Measurements from ENCODE around the gene KCNQ1.

KCNQ1 gene

GRCh38 chr11:2883979-2884815, 439.4 kb downstream of the KCNQ1 start:
- DNase-seq, result no peak

GRCh38 chr11:2885017-2885677, 440.3 kb downstream of the KCNQ1 start:
- DNase-seq, result no peak

- DNase-seq, result peak; percentile 78
Observed at GRCh38 chr11:2885678-2886081, 440.9 kb downstream of the KCNQ1 start, which contains the start of gene CDKN1C. Gene CDKN1C (minus strand): TSS chr11:2885775. CDS start chr11:2885456, 319 bp downstream.

- DNase-seq, result no peak
Observed at GRCh38 chr11:2886191-2886894, 441.5 kb downstream of the KCNQ1 start.

- DNase-seq, result no peak
Observed at GRCh38 chr11:2886936-2887335, 442.1 kb downstream of the KCNQ1 start.

GRCh38 chr11:2887515-2888195, 442.8 kb downstream of the KCNQ1 start:
- DNase-seq, result no peak

GRCh38 chr11:2888266-2888968, 443.6 kb downstream of the KCNQ1 start:
- peak; percentile 91 for DNase-seq

- DNase-seq, result no peak
Observed at GRCh38 chr11:2889362-2890273, 444.8 kb downstream of the KCNQ1 start.

GRCh38 chr11:2890466-2891294, 445.9 kb downstream of the KCNQ1 start:
- no peak for DNase-seq

- no peak for DNase-seq
Observed at GRCh38 chr11:2891326-2892214, 446.8 kb downstream of the KCNQ1 start.

GRCh38 chr11:2892215-2892966, 447.6 kb downstream of the KCNQ1 start:
- DNase-seq, result peak; percentile 69

GRCh38 chr11:2892967-2893528, 448.2 kb downstream of the KCNQ1 start:
- no peak for DNase-seq

- DNase-seq, result no peak
Observed at GRCh38 chr11:2893935-2894334, 449.1 kb downstream of the KCNQ1 start.

- no peak for DNase-seq
Observed at GRCh38 chr11:2896047-2896446, 451.2 kb downstream of the KCNQ1 start.

GRCh38 chr11:2897048-2897447, 452.2 kb downstream of the KCNQ1 start:
- no peak for DNase-seq

GRCh38 chr11:2898366-2899079, 453.7 kb downstream of the KCNQ1 start:
- DNase-seq, result peak; percentile 59

All from stimulated activated CD4-positive, alpha-beta T cell treated with anti-CD3 and anti-CD28 coated beads, Interleukin-4, amount 100 ng/mL, for 24 hours (primary cell).